CD4-positive, alpha-beta memory T cell (primary cell): ENCODE data around the gene IMMT. TPM values are rescaled to one million over a fixed set of nuclear protein-coding genes. Genes with fewer than 3 reads are reported as not detected.
A peak's percentile ranks its signal among the peaks of the same experiment; 100 is the strongest.

Source experiments
- CTCF ChIA-PET: fragments of 350-600 bp; sonication (Branson Sonifier 250); formaldehyde crosslinking; loops from one replicate; lab custom pipeline; 2021; ENCODE audit warnings: inconsistent platforms; ENCODE audit not compliant: partially characterized antibody; lab: Charles Lee
- POLR2A ChIA-PET: fragments of 350-600 bp; sonication (Branson Sonifier 250); formaldehyde crosslinking; loops from one replicate; lab custom pipeline; 2021; ENCODE audit not compliant: partially characterized antibody; lab: Charles Lee
- DNase-seq, 5 donors: peaks; one replicate each; pipeline versions ENCODE4 v3.0.0 to v3.0.0-alpha.2; 2020 to 2022; ENCODE audit warnings: mixed read lengths in 1 of 5
- H3K27ac ChIP-seq: one replicate; pipeline ENCODE4 v1.7.0; 2013; ENCODE audit warnings: low read depth, low read length
- H3K27me3 ChIP-seq: 2 replicates; pipeline ENCODE4 v1.7.0; 2013; ENCODE audit warnings: mild to moderate bottlenecking, low read length, moderate library complexity; ENCODE audit not compliant: insufficient read depth
- H3K36me3 ChIP-seq: 2 replicates; pipeline ENCODE4 v1.7.0; 2013; ENCODE audit warnings: mild to moderate bottlenecking, low read length, moderate library complexity; ENCODE audit not compliant: insufficient read depth
- H3K4me1 ChIP-seq: 2 replicates; pipeline ENCODE4 v1.7.0; 2013; ENCODE audit warnings: mild to moderate bottlenecking, low read length, moderate library complexity; ENCODE audit not compliant: insufficient read depth
- H3K4me3 ChIP-seq, 2 donors: one replicate each; pipeline ENCODE4 v1.7.0; 2013; ENCODE audit warnings: low read length in 2 of 2, mild to moderate bottlenecking in 1 of 2
- H3K9me3 ChIP-seq, 2 donors: one replicate each; pipeline ENCODE4 v1.7.0; 2013; ENCODE audit warnings: low read length in 2 of 2, control low read depth in 1 of 2; ENCODE audit not compliant: control insufficient read depth in 1 of 2
- H3K27ac Mint-ChIP-seq, 7 donors: one replicate each; pipeline ENCODE4 v1.8.0; 2020 to 2021; ENCODE audit warnings: mixed read lengths in 7 of 7, mild to moderate bottlenecking in 6 of 7, inconsistent platforms in 3 of 7, moderate library complexity in 3 of 7
- H3K27me3 Mint-ChIP-seq, 2 donors: one replicate each; pipeline ENCODE4 v1.8.0; 2020 to 2021; ENCODE audit warnings: mixed read lengths in 2 of 2
- H3K36me3 Mint-ChIP-seq, 2 donors: one replicate each; pipeline ENCODE4 v1.8.0; 2020 to 2021; ENCODE audit warnings: mixed read lengths in 2 of 2, inconsistent platforms in 1 of 2, mild to moderate bottlenecking in 1 of 2
- H3K4me1 Mint-ChIP-seq, 4 donors: one replicate each; pipeline ENCODE4 v1.8.0; 2020 to 2021; ENCODE audit warnings: mixed read lengths in 4 of 4, mild to moderate bottlenecking in 1 of 4
- H3K4me3 Mint-ChIP-seq, 8 donors: one replicate each; pipeline ENCODE4 v1.8.0; 2020 to 2021; ENCODE audit warnings: mixed read lengths in 8 of 8, mild to moderate bottlenecking in 7 of 8, moderate library complexity in 6 of 8, inconsistent platforms in 3 of 8
- H3K9me3 Mint-ChIP-seq, 8 donors: one replicate each; pipeline ENCODE4 v1.8.0; 2020 to 2021; ENCODE audit warnings: mixed read lengths in 8 of 8, mild to moderate bottlenecking in 5 of 8, inconsistent platforms in 3 of 8, moderate library complexity in 1 of 8
- intact Hi-C: fragments of 100-400 bp; cut with micrococcal nuclease; formaldehyde crosslinking; loops from one replicate; pipeline ENCODE4 v1.15.1; 2023
- polyA plus RNA-seq, 2 donors: library from polyadenylated mRNA; unstranded; fragments of 300-500 nt; fragmentation: Illumina TruSeq; gene quantifications; one replicate each; pipeline ENCODE4 v1.2.3, GENCODE V29; 2021
- total RNA-seq, 2 experiments: library from RNA; stranded (reverse); gene quantifications; one replicate each; pipeline ENCODE4 v1.2.3, GENCODE V29; 2021

The IMMT gene
- total and polyA plus RNA-seq, 4 experiments from 2014 or later = 49.8 to 82.7 (median 78.0) TPM

GRCh38 chr2:86136141-86136540 is 59.1 kb downstream of the IMMT start:
- no peaks in the 10 kb centered on the region for H3K27me3 Mint-ChIP-seq
- peaks cover 77% of the 10 kb centered on the region for H3K36me3 ChIP-seq
- intact Hi-C loops = no loop called here
- H3K4me3 Mint-ChIP-seq = no peak overlapping the region
- no peak for DNase-seq
- ChIA-PET POLR2A (interaction anchor here (0.9 kb wide), 1 partner anchor 16 kb away, joined by 3 read pairs; no protein-coding TSS in a partner anchor), CTCF (no interaction called here)
- H3K36me3 Mint-ChIP-seq = peaks cover 61 to 94% of the 10 kb centered on the region in 2 donors
- no peaks in the 10 kb centered on the region for H3K27me3 ChIP-seq
- no peak overlapping the region for H3K27ac ChIP-seq
- H3K4me1 Mint-ChIP-seq = peaks cover 8 to 20% (median 14%) of the 10 kb centered on the region in 4 donors
- H3K4me3 ChIP-seq = no peak overlapping the region
- no peaks in the 10 kb centered on the region for H3K9me3 ChIP-seq
- H3K4me1 ChIP-seq = no peaks in the 10 kb centered on the region
- H3K27ac Mint-ChIP-seq = peak overlapping the region in 4 of 7 donors; percentile 4 to 64 (median 32)
- H3K9me3 Mint-ChIP-seq = no peaks in the 10 kb centered on the region

GRCh38 chr2:86135653-86136052 is 59.6 kb downstream of the IMMT start:
- no peaks in the 10 kb centered on the region for H3K9me3 Mint-ChIP-seq
- no peak overlapping the region for H3K4me3 ChIP-seq
- DNase-seq = no peak
- H3K4me3 Mint-ChIP-seq = no peak overlapping the region
- H3K27me3 ChIP-seq = no peaks in the 10 kb centered on the region
- H3K36me3 ChIP-seq = peaks cover 79% of the 10 kb centered on the region
- H3K27me3 Mint-ChIP-seq = no peaks in the 10 kb centered on the region
- peaks cover 8 to 20% (median 12%) of the 10 kb centered on the region in 4 donors for H3K4me1 Mint-ChIP-seq
- no peak overlapping the region for H3K27ac ChIP-seq
- peak overlapping the region in 5 of 7 donors; percentile 4 to 55 (median 24) for H3K27ac Mint-ChIP-seq
- peaks cover 64 to 95% of the 10 kb centered on the region in 2 donors for H3K36me3 Mint-ChIP-seq
- ChIA-PET POLR2A (interaction anchor here (0.9 kb wide), 1 partner anchor 16 kb away, joined by 3 read pairs; no protein-coding TSS in a partner anchor), CTCF (no interaction called here)
- no peaks in the 10 kb centered on the region for H3K4me1 ChIP-seq
- H3K9me3 ChIP-seq = no peaks in the 10 kb centered on the region
- intact Hi-C loops = no loop called here

- H3K4me3 Mint-ChIP-seq = no peak overlapping the region
- Histone ChIP-seq H3K4me3 (no peak overlapping the region), H3K4me1 (no peaks in the 10 kb centered on the region), H3K27me3 (no peaks in the 10 kb centered on the region), H3K36me3 (peaks cover 84% of the 10 kb centered on the region), H3K27ac (no peak overlapping the region), H3K9me3 (no peaks in the 10 kb centered on the region)
- no peaks in the 10 kb centered on the region for H3K27me3 Mint-ChIP-seq
- intact Hi-C loops = no loop called here
- H3K9me3 Mint-ChIP-seq = no peaks in the 10 kb centered on the region
- ChIA-PET CTCF (interaction anchor here (1.0 kb wide), 1 partner anchor 352 kb away, joined by 3 read pairs; no protein-coding TSS in a partner anchor), POLR2A (no interaction called here)
- peaks cover 4 to 11% (median 6%) of the 10 kb centered on the region in 4 donors for H3K4me1 Mint-ChIP-seq
- H3K36me3 Mint-ChIP-seq = peaks cover 68 to 92% of the 10 kb centered on the region in 2 donors
- H3K27ac Mint-ChIP-seq = peak overlapping the region in 1 of 7 donors; percentile 18
- DNase-seq = no peak
These were observed 60.6 kb downstream of the IMMT start for GRCh38 chr2:86134709-86135108.

- H3K27ac ChIP-seq = no peak overlapping the region
- POLR2A ChIA-PET = no interaction called here
- H3K4me1 ChIP-seq = no peaks in the 10 kb centered on the region
- H3K4me3 ChIP-seq = no peak overlapping the region
- H3K9me3 Mint-ChIP-seq = peaks cover 0 to 2% (median 0%) of the 10 kb centered on the region in 8 donors
- H3K27ac Mint-ChIP-seq = no peak overlapping the region
- no peaks in the 10 kb centered on the region for H3K9me3 ChIP-seq
- H3K4me3 Mint-ChIP-seq = no peak overlapping the region
- H3K36me3 ChIP-seq = peaks cover 96% of the 10 kb centered on the region
- DNase-seq = no peak
- intact Hi-C loops = no loop called here
- CTCF ChIA-PET = no interaction called here
- no peaks in the 10 kb centered on the region for H3K27me3 ChIP-seq
- peaks cover 0 to 2% (median 0%) of the 10 kb centered on the region in 4 donors for H3K4me1 Mint-ChIP-seq
- peaks cover 64 to 80% of the 10 kb centered on the region in 2 donors for H3K36me3 Mint-ChIP-seq
- H3K27me3 Mint-ChIP-seq = no peaks in the 10 kb centered on the region
These were observed 70.6 kb downstream of the IMMT start for GRCh38 chr2:86124683-86125082.

- Histone ChIP-seq H3K27me3 (no peaks in the 10 kb centered on the region), H3K36me3 (peaks cover 96% of the 10 kb centered on the region), H3K4me3 (no peak overlapping the region), H3K9me3 (no peaks in the 10 kb centered on the region), H3K4me1 (no peaks in the 10 kb centered on the region), H3K27ac (no peak overlapping the region)
- Mint-ChIP-seq H3K27ac (peak overlapping the region in 1 of 7 donors; percentile 14), H3K36me3 (peaks cover 68 to 81% of the 10 kb centered on the region in 2 donors), H3K9me3 (peaks cover 0 to 2% (median 0%) of the 10 kb centered on the region in 8 donors), H3K27me3 (no peaks in the 10 kb centered on the region), H3K4me3 (no peak overlapping the region), H3K4me1 (peaks cover 0 to 2% (median 0%) of the 10 kb centered on the region in 4 donors)
- DNase-seq = no peak
- intact Hi-C loops = no loop called here
- ChIA-PET CTCF (no interaction called here), POLR2A (no interaction called here)
These were observed 71.8 kb downstream of the IMMT start for GRCh38 chr2:86123328-86123925.

- ChIA-PET CTCF (interaction anchor here (2.4 kb wide), 1 partner anchor 10 kb away, joined by 6 read pairs; no protein-coding TSS in a partner anchor), POLR2A (interaction anchor here (0.9 kb wide), 1 partner anchor 12 kb away, joined by 3 read pairs; the partner anchor contains the start of genes POLR1A and PTCD3)
- H3K27ac Mint-ChIP-seq = no peak overlapping the region
- Histone ChIP-seq H3K27ac (no peak overlapping the region), H3K27me3 (no peaks in the 10 kb centered on the region), H3K4me3 (no peak overlapping the region), H3K9me3 (no peaks in the 10 kb centered on the region), H3K4me1 (no peaks in the 10 kb centered on the region), H3K36me3 (peaks cover 88% of the 10 kb centered on the region)
- no peaks in the 10 kb centered on the region for H3K27me3 Mint-ChIP-seq
- peaks cover 0 to 2% (median 0%) of the 10 kb centered on the region in 8 donors for H3K9me3 Mint-ChIP-seq
- peaks cover 64 to 81% of the 10 kb centered on the region in 2 donors for H3K36me3 Mint-ChIP-seq
- intact Hi-C loops = no loop called here
- no peak overlapping the region for H3K4me3 Mint-ChIP-seq
- peaks cover under 1 to 11% (median 6%) of the 10 kb centered on the region in 4 donors for H3K4me1 Mint-ChIP-seq
- DNase-seq = no peak
These were observed 77.1 kb downstream of the IMMT start for GRCh38 chr2:86118130-86118529.

- Mint-ChIP-seq H3K27ac (peak overlapping the region; percentile 80 to 100 (median 99)), H3K36me3 (peaks cover 27 to 58% of the 10 kb centered on the region in 2 donors), H3K9me3 (no peaks in the 10 kb centered on the region), H3K4me3 (peak overlapping the region; percentile 88 to 96 (median 92)), H3K4me1 (peaks cover 46 to 79% (median 60%) of the 10 kb centered on the region in 4 donors), H3K27me3 (no peaks in the 10 kb centered on the region)
- Histone ChIP-seq H3K36me3 (peaks cover 13% of the 10 kb centered on the region), H3K9me3 (no peaks in the 10 kb centered on the region), H3K4me3 (peak overlapping the region; percentile 73 to 83), H3K4me1 (peaks cover 34% of the 10 kb centered on the region), H3K27ac (peak overlapping the region; percentile 82), H3K27me3 (no peaks in the 10 kb centered on the region)
- DNase-seq = no peak
- intact Hi-C loops = loop anchor here (5.0 kb wide), 1 partner anchor 490 kb away; the partner anchor contains the start of gene USP39
- ChIA-PET CTCF (interaction anchor here (1.4 to 2.1 kb wide), 4 partner anchors 27 to 280 kb away, joined by 3 to 14 read pairs (median 9); no protein-coding TSS in a partner anchor), POLR2A (interaction anchor here (1.4 to 2.1 kb wide), 6 partner anchors 27 to 276 kb away, joined by 4 to 24 read pairs (median 14); partner anchors contain the start of genes IMMT and ST3GAL5)
These were observed 88.2 kb downstream of the IMMT start for GRCh38 chr2:86107031-86107430.
